Aorta (tissue), 5 donors: ENCODE measurements around the gene FZD4. TPM values are rescaled to one million over a fixed set of nuclear protein-coding genes. Genes with fewer than 3 reads are reported as not detected.

Experiments
- ATAC-seq: fragments of 200-7000 bp; cut with Tn5 transposase; one replicate; pipeline ENCODE4 v1.9.1; 2022; ENCODE audit warnings: moderate library complexity; ENCODE audit not compliant: low FRiP score
- DNase-seq, 2 donors: peaks; one replicate each; pipeline ENCODE4 v3.0.0-alpha.2; 2020
- H3K27ac ChIP-seq, 2 donors: one replicate each; pipeline ENCODE4 v1.5.1; 2013; ENCODE audit warnings: low read length in 2 of 2, mild to moderate bottlenecking in 2 of 2, moderate library complexity in 2 of 2, control low read depth in 1 of 2, inconsistent platforms in 1 of 2, low read depth in 1 of 2
- H3K27me3 ChIP-seq, 2 donors: one replicate each; pipeline ENCODE4 v1.6.1; 2013; ENCODE audit warnings: control low read depth in 1 of 2, low read length in 1 of 2, mild to moderate bottlenecking in 1 of 2, moderate library complexity in 1 of 2; ENCODE audit not compliant: insufficient read depth in 2 of 2, control insufficient read depth in 1 of 2
- H3K36me3 ChIP-seq, 2 donors: one replicate each; pipeline ENCODE4 v1.6.1; 2013; ENCODE audit warnings: control low read depth in 1 of 2, low read length in 1 of 2, mild to moderate bottlenecking in 1 of 2; ENCODE audit not compliant: insufficient read depth in 2 of 2, control insufficient read depth in 1 of 2
- H3K4me1 ChIP-seq, 2 donors: one replicate each; pipeline ENCODE4 v1.6.1; 2013; ENCODE audit warnings: low read length in 2 of 2, control low read depth in 1 of 2, mild to moderate bottlenecking in 1 of 2, moderate library complexity in 1 of 2; ENCODE audit not compliant: insufficient read depth in 2 of 2, control insufficient read depth in 1 of 2
- H3K4me3 ChIP-seq, 2 donors: one replicate each; pipeline ENCODE4 v1.5.1; 2013; ENCODE audit warnings: low read length in 2 of 2, control low read depth in 1 of 2, mild to moderate bottlenecking in 1 of 2
- H3K9me3 ChIP-seq: one replicate; pipeline ENCODE4 v1.6.1; 2013; ENCODE audit warnings: mild to moderate bottlenecking, low read length; ENCODE audit not compliant: control insufficient read depth
- WGBS, 2 donors: extraction: QIAGEN DNeasy Blood & Tissue Kit; methylation state at CpG; one replicate each; pipeline ENCODE4 v1.1.7; 2013; 5-methylcytosine and 5-hydroxymethylcytosine counted together
- intact Hi-C, 2 donors: fragments of 100-400 bp; cut with DNase I; formaldehyde crosslinking; loops; one replicate each; pipeline versions ENCODE4 v1.14.2 to v1.15.0; 2022
- polyA plus RNA-seq, 2 donors: library from polyadenylated mRNA; stranded (reverse); fragments of 200-250 nt; gene quantifications; one replicate each; pipeline ENCODE4 v1.2.3, GENCODE V29; 2013
- total RNA-seq, 2 donors: library from RNA; stranded (reverse); fragmentation: NEBNext Ultra II Directional; extraction: Animal tissue kit (Norgen Biotek cat#: 25700); gene quantifications; one replicate each; pipeline ENCODE4 v1.2.1, GENCODE V29; 2021
- donor health status: healthy with polysubstance abuse.
- donor health status: Bipolar disorder and iron deficiency.
- donor health status: DM: no; HTN: no; CAD: no.
- donor health status: DM: no; HTN: no; CAD: no.
- donor health status: DM: yes; HTN: yes; CAD: no.

The FZD4 gene
- total and polyA plus RNA-seq, 4 donors = 4.0 to 91.2 (median 46.4) TPM

GRCh38 chr11:86900162-86900561 is 55.0 kb downstream of the FZD4 start:
- intact Hi-C loops = no loop called here
- H3K9me3 ChIP-seq = no peaks in the 10 kb centered on the region
- no peak overlapping the region for H3K4me3 ChIP-seq
- no peak overlapping the region for H3K27ac ChIP-seq
- 94 to 99% methylated on average over 3 of the region's 3 CpGs for WGBS, 2 donors
- H3K36me3 ChIP-seq = peaks cover 0 to 3% of the 10 kb centered on the region in 2 donors
- peaks cover 0 to 3% of the 10 kb centered on the region in 2 donors for H3K4me1 ChIP-seq
- DNase-seq (no peak), ATAC-seq (no peak)
- H3K27me3 ChIP-seq = no peaks in the 10 kb centered on the region

- intact Hi-C loops = no loop called here
- DNase-seq = no peak
- Histone ChIP-seq H3K27me3 (no peaks in the 10 kb centered on the region), H3K27ac (no peak overlapping the region), H3K4me1 (peaks cover 0 to 3% of the 10 kb centered on the region in 2 donors), H3K36me3 (peaks cover 0 to 3% of the 10 kb centered on the region in 2 donors), H3K9me3 (no peaks in the 10 kb centered on the region), H3K4me3 (no peak overlapping the region)
- 97 to 100% methylated on average over 1 of the region's 1 CpG for WGBS, 2 donors
- no peak for ATAC-seq
These were observed 56.5 kb downstream of the FZD4 start for GRCh38 chr11:86898689-86899088.

- H3K27me3 ChIP-seq = no peaks in the 10 kb centered on the region
- no peaks in the 10 kb centered on the region for H3K9me3 ChIP-seq
- H3K4me3 ChIP-seq = no peak overlapping the region
- H3K27ac ChIP-seq = no peak overlapping the region
- H3K4me1 ChIP-seq = peaks cover 0 to 3% of the 10 kb centered on the region in 2 donors
- ATAC-seq (no peak), DNase-seq (no peak)
- no peaks in the 10 kb centered on the region for H3K36me3 ChIP-seq
- WGBS, 2 donors = 43 to 45% methylated on average over 5 of the region's 5 CpGs
- intact Hi-C loops = no loop called here
These were observed 58.8 kb downstream of the FZD4 start for GRCh38 chr11:86896441-86896841.

Other genes with a start within 250 kb of the FZD4 start
- 100 to 1,000 TPM; 109 to 245 TPM for gene PRSS23, start 154.9 kb downstream of the FZD4 start, total RNA-seq
- gene PRSS23, start 154.9 kb downstream of the FZD4 start, polyA plus RNA-seq = 100 to 1,000 TPM in 1 of 2 donors, 10 to 100 TPM in 1; 68.1 to 140 TPM
- 10 to 100 TPM; 33.9 to 49.0 TPM for gene TMEM135, start 82.5 kb upstream of the FZD4 start, total RNA-seq
- gene TMEM135, start 82.5 kb upstream of the FZD4 start, polyA plus RNA-seq = 10 to 100 TPM; 10.6 to 19.8 TPM